DOHH2 (cell line): ENCODE data around the gene RAE1.

Experiments
- EZH2phosphoT487 ChIP-seq: fragments of 200-600 bp; sonication (generic); IDR thresholded peaks from 2 replicates; pipeline ENCODE4 v1.6.1; 2017; ENCODE audit warnings: borderline replicate concordance, mild to moderate bottlenecking, antibody characterized with exemption, low read length, moderate library complexity, mixed read lengths
- TF ChIP-seq, protein P1 (sequence below): fragments of 200-600 bp; sonication (generic); IDR thresholded peaks from one replicate; pipeline ENCODE4 v1.5.1; 2014; ENCODE audit warnings: antibody characterized with exemption, mild to moderate bottlenecking, low read depth, low read length; ENCODE audit not compliant: poor library complexity, severe bottlenecking

- TF ChIP-seq, protein P1, sequence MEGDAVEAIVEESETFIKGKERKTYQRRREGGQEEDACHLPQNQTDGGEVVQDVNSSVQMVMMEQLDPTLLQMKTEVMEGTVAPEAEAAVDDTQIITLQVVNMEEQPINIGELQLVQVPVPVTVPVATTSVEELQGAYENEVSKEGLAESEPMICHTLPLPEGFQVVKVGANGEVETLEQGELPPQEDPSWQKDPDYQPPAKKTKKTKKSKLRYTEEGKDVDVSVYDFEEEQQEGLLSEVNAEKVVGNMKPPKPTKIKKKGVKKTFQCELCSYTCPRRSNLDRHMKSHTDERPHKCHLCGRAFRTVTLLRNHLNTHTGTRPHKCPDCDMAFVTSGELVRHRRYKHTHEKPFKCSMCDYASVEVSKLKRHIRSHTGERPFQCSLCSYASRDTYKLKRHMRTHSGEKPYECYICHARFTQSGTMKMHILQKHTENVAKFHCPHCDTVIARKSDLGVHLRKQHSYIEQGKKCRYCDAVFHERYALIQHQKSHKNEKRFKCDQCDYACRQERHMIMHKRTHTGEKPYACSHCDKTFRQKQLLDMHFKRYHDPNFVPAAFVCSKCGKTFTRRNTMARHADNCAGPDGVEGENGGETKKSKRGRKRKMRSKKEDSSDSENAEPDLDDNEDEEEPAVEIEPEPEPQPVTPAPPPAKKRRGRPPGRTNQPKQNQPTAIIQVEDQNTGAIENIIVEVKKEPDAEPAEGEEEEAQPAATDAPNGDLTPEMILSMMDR, result no peak
- no peak for TF ChIP-seq EZH2phosphoT487
Observed at GRCh38 chr20:57370316-57370715, 19.3 kb downstream of the RAE1 start.
